Measurements from ENCODE around the gene RAMP1. TPM values are rescaled to one million over a fixed set of nuclear protein-coding genes. Genes with fewer than 3 reads are reported as not detected.

Gene RAMP1
- total and polyA plus RNA-seq, 2 experiments from 2014 or later: 134 to 329 TPM

DNA sequence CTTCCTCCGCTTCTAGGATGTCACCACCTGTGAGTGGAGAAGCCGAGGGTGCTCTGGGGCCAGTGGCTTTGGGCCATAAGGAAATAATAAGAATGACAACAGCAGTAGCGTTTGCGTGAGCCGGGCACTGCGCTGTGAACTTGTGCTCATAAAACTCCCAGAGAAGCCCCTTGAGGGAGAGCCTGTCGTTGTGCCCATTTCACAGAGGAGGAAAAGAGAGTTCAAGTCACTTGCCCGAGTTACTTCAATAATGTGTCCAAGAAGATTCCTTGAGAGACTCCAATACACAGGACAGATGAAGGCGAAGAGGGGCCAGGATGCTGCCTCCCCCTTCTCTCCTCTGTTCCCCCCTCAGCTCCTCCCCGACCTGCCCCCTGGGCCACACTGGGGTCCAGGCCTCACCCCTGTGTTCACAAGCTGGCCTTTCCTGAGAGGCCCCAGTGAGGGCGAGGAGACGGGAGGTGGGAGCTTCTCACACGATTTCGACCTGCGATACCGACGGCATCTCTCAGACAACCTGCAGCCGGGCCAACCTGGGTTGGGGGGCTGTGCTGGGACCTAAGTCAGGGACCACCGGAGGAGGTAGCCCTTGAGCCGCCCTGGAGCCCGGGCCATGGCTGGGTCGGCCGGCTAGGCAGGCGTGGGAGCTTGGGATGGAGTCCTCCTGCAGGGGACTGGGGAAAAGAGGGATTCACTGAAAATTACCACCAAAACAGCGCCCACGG is 53.9 kb downstream of the RAMP1 start:
- Histone ChIP-seq H3K4me2 (no peak overlapping the region), H3K79me2 (no peaks in the 10 kb centered on the region), H4K20me1 (ENCODE audit: insufficient read depth, poor library complexity, severe bottlenecking) (no peaks in the 10 kb centered on the region), H3K27me3 (no peaks in the 10 kb centered on the region), H3K9me3 (ENCODE audit: low read depth) (no peaks in the 10 kb centered on the region), H3K4me1 (ENCODE audit: insufficient read depth) (no peaks in the 10 kb centered on the region), H3K9me2 (replicated peaks; ENCODE audit: insufficient read depth) (no peaks in the 10 kb centered on the region), H3K4me3 (no peak overlapping the region), H2AFZ (no peak overlapping the region), H3K36me3 (replicated peaks; ENCODE audit: insufficient read depth, low read depth) (no peaks in the 10 kb centered on the region), H3K27ac (no peak overlapping the region)
- 92% methylated on average over 23 of the region's 26 CpGs for WGBS (ENCODE audit: low lambda C conversion rate, missing lambda C conversion rate)
- DNase-seq (ENCODE audit: low spot score): no peak
- no peak for TF ChIP-seq EZH2phosphoT487 (IDR thresholded peaks at IDR 0.05; ENCODE audit: low read depth, severe bottlenecking, unreplicated experiment)
- TF ChIP-seq EZH2 (IDR thresholded peaks at IDR 0.05; ENCODE audit: borderline replicate concordance): no peak
- TF ChIP-seq, protein P1, sequence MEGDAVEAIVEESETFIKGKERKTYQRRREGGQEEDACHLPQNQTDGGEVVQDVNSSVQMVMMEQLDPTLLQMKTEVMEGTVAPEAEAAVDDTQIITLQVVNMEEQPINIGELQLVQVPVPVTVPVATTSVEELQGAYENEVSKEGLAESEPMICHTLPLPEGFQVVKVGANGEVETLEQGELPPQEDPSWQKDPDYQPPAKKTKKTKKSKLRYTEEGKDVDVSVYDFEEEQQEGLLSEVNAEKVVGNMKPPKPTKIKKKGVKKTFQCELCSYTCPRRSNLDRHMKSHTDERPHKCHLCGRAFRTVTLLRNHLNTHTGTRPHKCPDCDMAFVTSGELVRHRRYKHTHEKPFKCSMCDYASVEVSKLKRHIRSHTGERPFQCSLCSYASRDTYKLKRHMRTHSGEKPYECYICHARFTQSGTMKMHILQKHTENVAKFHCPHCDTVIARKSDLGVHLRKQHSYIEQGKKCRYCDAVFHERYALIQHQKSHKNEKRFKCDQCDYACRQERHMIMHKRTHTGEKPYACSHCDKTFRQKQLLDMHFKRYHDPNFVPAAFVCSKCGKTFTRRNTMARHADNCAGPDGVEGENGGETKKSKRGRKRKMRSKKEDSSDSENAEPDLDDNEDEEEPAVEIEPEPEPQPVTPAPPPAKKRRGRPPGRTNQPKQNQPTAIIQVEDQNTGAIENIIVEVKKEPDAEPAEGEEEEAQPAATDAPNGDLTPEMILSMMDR (IDR thresholded peaks at IDR 0.05; ENCODE audit: poor library complexity): no peak

DNA sequence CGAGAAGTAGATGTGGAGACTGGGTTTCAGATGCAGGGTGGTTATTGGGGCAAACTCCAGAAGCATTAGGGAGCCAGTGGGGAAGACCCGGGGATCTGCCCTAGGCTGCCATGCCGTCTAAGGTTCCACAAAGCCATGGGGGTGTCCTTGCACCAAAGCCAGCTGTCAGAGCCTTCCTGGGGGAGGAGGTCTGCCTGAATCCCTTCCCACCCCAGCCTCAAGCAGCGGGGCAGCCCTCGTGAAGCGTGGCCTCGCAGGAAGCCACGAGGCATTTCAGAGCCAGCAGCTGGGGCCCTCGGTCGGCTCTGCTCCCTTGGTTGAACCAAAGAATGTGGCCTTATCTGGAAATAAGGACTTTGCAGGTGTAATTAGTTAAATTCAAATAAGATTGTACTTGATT is 56.2 kb downstream of the RAMP1 start:
- Histone ChIP-seq H4K20me1 (ENCODE audit: insufficient read depth, poor library complexity, severe bottlenecking) (no peaks in the 10 kb centered on the region), H3K4me2 (no peak overlapping the region), H3K27ac (no peak overlapping the region), H3K4me3 (no peak overlapping the region), H3K4me1 (ENCODE audit: insufficient read depth) (no peaks in the 10 kb centered on the region), H2AFZ (no peak overlapping the region), H3K27me3 (no peaks in the 10 kb centered on the region), H3K9me2 (replicated peaks; ENCODE audit: insufficient read depth) (no peaks in the 10 kb centered on the region), H3K9me3 (ENCODE audit: low read depth) (no peaks in the 10 kb centered on the region), H3K36me3 (replicated peaks; ENCODE audit: insufficient read depth, low read depth) (no peaks in the 10 kb centered on the region), H3K79me2 (no peaks in the 10 kb centered on the region)
- 87% methylated on average over 9 of the region's 10 CpGs for WGBS (ENCODE audit: low lambda C conversion rate, missing lambda C conversion rate)
- TF ChIP-seq EZH2 (IDR thresholded peaks at IDR 0.05; ENCODE audit: borderline replicate concordance) (no peak), EZH2phosphoT487 (IDR thresholded peaks at IDR 0.05; ENCODE audit: low read depth, severe bottlenecking, unreplicated experiment) (no peak)
- TF ChIP-seq, protein P1 (IDR thresholded peaks at IDR 0.05; ENCODE audit: poor library complexity): no peak
- DNase-seq (ENCODE audit: low spot score): no peak

DNA sequence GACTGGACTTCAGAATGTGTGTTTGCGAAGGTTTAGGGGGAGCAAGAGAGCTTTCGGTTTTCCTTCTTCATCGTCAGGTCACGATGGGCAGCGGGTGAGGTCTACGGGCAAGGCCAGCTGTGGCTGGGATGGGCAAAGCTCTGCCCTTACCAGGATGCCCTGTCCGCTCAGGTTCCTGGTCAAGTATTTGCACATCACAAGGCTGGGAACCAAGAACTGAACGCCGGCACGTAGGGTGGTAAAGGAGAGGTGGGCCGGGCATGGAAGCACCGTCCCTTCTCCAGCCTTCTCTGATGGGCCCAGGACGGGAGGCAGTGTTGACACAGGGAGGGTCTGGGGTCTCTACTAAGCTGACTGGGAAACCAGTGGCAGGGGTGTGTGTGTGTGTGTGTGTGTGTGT is 56.9 kb downstream of the RAMP1 start:
- Histone ChIP-seq H4K20me1 (ENCODE audit: insufficient read depth, poor library complexity, severe bottlenecking) (no peaks in the 10 kb centered on the region), H3K4me1 (ENCODE audit: insufficient read depth) (no peaks in the 10 kb centered on the region), H3K36me3 (replicated peaks; ENCODE audit: insufficient read depth, low read depth) (no peaks in the 10 kb centered on the region), H2AFZ (no peak overlapping the region), H3K9me3 (ENCODE audit: low read depth) (no peaks in the 10 kb centered on the region), H3K79me2 (no peaks in the 10 kb centered on the region), H3K4me2 (no peak overlapping the region), H3K4me3 (no peak overlapping the region), H3K27ac (no peak overlapping the region), H3K9me2 (replicated peaks; ENCODE audit: insufficient read depth) (no peaks in the 10 kb centered on the region), H3K27me3 (no peaks in the 10 kb centered on the region)
- TF ChIP-seq EZH2 (IDR thresholded peaks at IDR 0.05; ENCODE audit: borderline replicate concordance): no peak
- no peak for TF ChIP-seq EZH2phosphoT487 (IDR thresholded peaks at IDR 0.05; ENCODE audit: low read depth, severe bottlenecking, unreplicated experiment)
- TF ChIP-seq, protein P1 (IDR thresholded peaks at IDR 0.05; ENCODE audit: poor library complexity): no peak
- no peak for DNase-seq (ENCODE audit: low spot score)
- WGBS (ENCODE audit: low lambda C conversion rate, missing lambda C conversion rate): 92% methylated on average over 13 of the region's 13 CpGs

All from hepatocyte (in vitro differentiated cells).